ENCODE data around the gene C1orf146. TPM values are rescaled to one million over a fixed set of nuclear protein-coding genes. Genes with fewer than 3 reads are reported as not detected.

C1orf146 gene
- total RNA-seq, 4 donors from 2014 or later = not detected

GRCh38 chr1:92259350-92259749, 41.6 kb downstream of the C1orf146 start:
- H3K4me1 ChIP-seq = no peaks in the 10 kb centered on the region
- ATAC-seq = no peak
- H3K36me3 ChIP-seq = peaks cover 3 to 73% of the 10 kb centered on the region in 2 donors
- H3K9me3 ChIP-seq = peaks cover 0 to 12% (median 0%) of the 10 kb centered on the region in 3 donors
- no peaks in the 10 kb centered on the region for H3K27me3 ChIP-seq
- no peak overlapping the region for H3K4me3 ChIP-seq
- H3K27ac ChIP-seq = no peak overlapping the region
- no peak for TF ChIP-seq EP300 (IDR thresholded peaks at IDR 0.05)
- TF ChIP-seq CTCF (IDR thresholded peaks at IDR 0.05) = no peak
- no peak for TF ChIP-seq POLR2AphosphoS5 (IDR thresholded peaks at IDR 0.05)
- TF ChIP-seq POLR2A (IDR thresholded peaks at IDR 0.05) = no peak
- 60 to 71% methylated on average over 1 of the region's 1 CpG for WGBS, 2 donors (ENCODE audit: low coverage in 1 of 2)

GRCh38 chr1:92262516-92262915, 44.8 kb downstream of the C1orf146 start:
- peaks cover 0 to 86% of the 10 kb centered on the region in 2 donors for H3K36me3 ChIP-seq
- H3K4me1 ChIP-seq = no peaks in the 10 kb centered on the region
- H3K4me3 ChIP-seq = no peak overlapping the region
- WGBS, 2 donors (ENCODE audit: low coverage in 1 of 2) = 85 to 92% methylated on average over 2 to 3 of the region's 3 CpGs
- no peak overlapping the region for H3K27ac ChIP-seq
- H3K27me3 ChIP-seq = no peaks in the 10 kb centered on the region
- no peak for ATAC-seq
- no peaks in the 10 kb centered on the region for H3K9me3 ChIP-seq
- TF ChIP-seq POLR2A (IDR thresholded peaks at IDR 0.05) (no peak), EP300 (IDR thresholded peaks at IDR 0.05) (no peak), CTCF (IDR thresholded peaks at IDR 0.05) (no peak), POLR2AphosphoS5 (IDR thresholded peaks at IDR 0.05) (no peak)

- ATAC-seq = no peak
- 50 to 83% methylated on average over 1 of the region's 1 CpG for WGBS, 2 donors (ENCODE audit: low coverage in 1 of 2)
- no peaks in the 10 kb centered on the region for H3K4me1 ChIP-seq
These were observed 55.3 kb downstream of the C1orf146 start for GRCh38 chr1:92273039-92273438.

GRCh38 chr1:92274939-92275338, 57.2 kb downstream of the C1orf146 start:
- H3K4me1 ChIP-seq = no peaks in the 10 kb centered on the region
- no peaks in the 10 kb centered on the region for H3K27me3 ChIP-seq
- no peak for TF ChIP-seq EP300 (IDR thresholded peaks at IDR 0.05)
- TF ChIP-seq CTCF (IDR thresholded peaks at IDR 0.05) = no peak
- no peak for TF ChIP-seq POLR2AphosphoS5 (IDR thresholded peaks at IDR 0.05)
- no peak for TF ChIP-seq POLR2A (IDR thresholded peaks at IDR 0.05)
- H3K4me3 ChIP-seq = no peak overlapping the region
- no peak for ATAC-seq
- H3K27ac ChIP-seq = no peak overlapping the region
- no peaks in the 10 kb centered on the region for H3K9me3 ChIP-seq
- WGBS, 2 donors (ENCODE audit: low coverage in 1 of 2) = 94 to 100% methylated on average over 1 of the region's 1 CpG
- peaks cover 0 to 72% of the 10 kb centered on the region in 2 donors for H3K36me3 ChIP-seq

More at GRCh38 chr1:92273039-92273438, 55.3 kb downstream of the C1orf146 start:
- Histone ChIP-seq H3K36me3 (peaks cover 0 to 76% of the 10 kb centered on the region in 2 donors), H3K9me3 (no peaks in the 10 kb centered on the region), H3K4me3 (no peak overlapping the region), H3K27ac (no peak overlapping the region), H3K27me3 (no peaks in the 10 kb centered on the region)
- TF ChIP-seq POLR2AphosphoS5 (IDR thresholded peaks at IDR 0.05) (no peak), CTCF (IDR thresholded peaks at IDR 0.05) (no peak), POLR2A (IDR thresholded peaks at IDR 0.05) (no peak), EP300 (IDR thresholded peaks at IDR 0.05) (no peak)

- Histone ChIP-seq H3K4me3 (no peak overlapping the region), H3K27ac (no peak overlapping the region), H3K36me3 (peaks cover 0 to 73% of the 10 kb centered on the region in 2 donors), H3K27me3 (no peaks in the 10 kb centered on the region), H3K4me1 (no peaks in the 10 kb centered on the region), H3K9me3 (no peaks in the 10 kb centered on the region)
- WGBS, 2 donors (ENCODE audit: low coverage in 1 of 2) = 93% methylated on average over 3 of the region's 3 CpGs; no CpG with 5 or more reads in 1 of the 2 donors
- TF ChIP-seq EP300 (IDR thresholded peaks at IDR 0.05) (no peak), CTCF (IDR thresholded peaks at IDR 0.05) (no peak), POLR2AphosphoS5 (IDR thresholded peaks at IDR 0.05) (no peak), POLR2A (IDR thresholded peaks at IDR 0.05) (no peak)
- no peak for ATAC-seq
These were observed 58.4 kb downstream of the C1orf146 start for GRCh38 chr1:92276082-92276481.

Data from gastroesophageal sphincter (tissue), 4 donors.